Measurements from ENCODE around the gene PLS1.

- no peak for TF ChIP-seq CTCF (IDR thresholded peaks at IDR 0.05; ENCODE audit: low read length)
- TF ChIP-seq EZH2 (IDR thresholded peaks at IDR 0.05; ENCODE audit: borderline replicate concordance, low read length): no peak
Observed at GRCh38 chr3:142626971-142627370, 30.8 kb downstream of the PLS1 start.
